ENCODE data around the gene ADRA2B.
"Not testable (repeated sequence)": the region's sequence is repeated elsewhere in the genome, so short reads cannot be mapped to it uniquely, and the experiment has no call there.

ADRA2B gene

DNA sequence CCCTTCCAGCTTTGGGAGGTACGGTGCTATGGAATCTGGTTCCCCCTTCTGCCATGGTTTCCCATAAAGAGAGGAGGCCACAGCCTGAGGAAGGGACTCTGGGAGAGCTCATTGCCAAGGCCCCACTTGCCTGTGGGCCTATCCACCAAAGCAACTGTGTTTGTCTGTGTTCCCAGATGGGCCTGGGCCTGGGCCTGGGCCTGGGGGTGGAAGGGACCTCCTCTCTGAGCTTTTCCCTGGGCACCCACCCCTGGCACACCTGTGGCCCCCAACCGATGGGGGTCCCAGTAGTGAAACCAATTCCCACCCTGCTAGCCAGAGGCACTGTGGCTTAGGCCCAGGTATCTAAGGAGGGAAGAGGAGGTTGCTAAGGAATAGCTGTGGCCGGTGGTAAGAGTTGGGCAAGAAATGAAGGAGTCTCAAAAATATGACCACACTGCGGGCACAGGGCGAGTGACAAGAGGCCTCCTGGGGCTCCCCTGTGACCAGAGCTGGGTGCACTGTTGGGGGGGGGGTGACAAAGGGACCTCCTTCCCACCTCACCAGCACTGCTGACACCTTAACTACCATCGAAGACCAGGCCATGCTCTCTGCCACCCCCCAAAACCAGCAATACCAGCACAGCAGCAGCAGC lies 33.8 kb upstream of the ADRA2B start:
- DNase-seq, result no peak

GRCh38 chr2:96148410-96149217 lies 32.2 kb upstream of the ADRA2B start:
- DNase-seq, result peak; percentile 98

GRCh38 chr2:96147593-96148201 lies 31.3 kb upstream of the ADRA2B start:
- peak; percentile 38 for DNase-seq

DNA sequence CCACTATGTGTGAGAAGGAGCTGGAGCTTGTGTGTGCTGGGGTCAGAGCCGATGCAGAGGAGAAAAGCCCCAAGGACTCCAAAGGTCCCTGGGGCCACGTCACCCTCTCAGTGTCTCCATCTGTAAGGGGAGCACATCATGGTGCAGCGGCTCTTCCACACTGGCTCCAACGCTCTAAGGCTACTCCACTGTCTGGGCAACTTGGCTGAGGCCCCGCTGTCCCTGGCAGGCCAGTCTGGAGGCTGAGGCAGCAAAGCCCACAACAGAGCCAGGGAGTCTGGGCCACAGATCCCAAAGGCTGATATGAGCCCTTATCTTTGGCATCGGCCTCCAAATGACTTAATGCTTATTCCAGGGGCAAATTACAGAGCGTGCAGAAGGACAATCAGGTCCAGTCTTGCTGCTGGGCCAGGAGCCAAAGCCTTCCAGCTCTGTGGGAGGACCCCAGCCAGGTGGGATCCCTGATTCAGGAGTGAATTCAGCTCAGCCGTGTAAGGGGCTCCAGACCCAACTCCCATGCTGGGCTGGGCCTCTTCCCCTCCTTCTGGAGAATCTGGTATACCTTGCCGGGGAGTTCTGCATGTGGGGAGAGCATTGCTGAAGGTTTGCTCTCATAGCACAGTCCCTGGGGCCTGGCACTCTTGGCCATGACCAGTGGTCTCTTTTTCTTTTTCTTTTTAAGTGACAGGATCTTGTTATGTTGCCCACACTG lies 30.7 kb upstream of the ADRA2B start:
- DNase-seq, result peak; percentile 42

GRCh38 chr2:96146153-96146880 lies 29.9 kb upstream of the ADRA2B start:
- DNase-seq, result peak; percentile 92

- no peak for DNase-seq
These were observed 29.4 kb upstream of the ADRA2B start for GRCh38 chr2:96145848-96146152.

GRCh38 chr2:96145036-96145847 lies 28.9 kb upstream of the ADRA2B start, which contains the start of gene DUSP2:
DUSP2 (minus strand) TSS chr2:96145440; CDS start chr2:96145354, 86 bp downstream.
- DNase-seq, result peak; percentile 95

DNA sequence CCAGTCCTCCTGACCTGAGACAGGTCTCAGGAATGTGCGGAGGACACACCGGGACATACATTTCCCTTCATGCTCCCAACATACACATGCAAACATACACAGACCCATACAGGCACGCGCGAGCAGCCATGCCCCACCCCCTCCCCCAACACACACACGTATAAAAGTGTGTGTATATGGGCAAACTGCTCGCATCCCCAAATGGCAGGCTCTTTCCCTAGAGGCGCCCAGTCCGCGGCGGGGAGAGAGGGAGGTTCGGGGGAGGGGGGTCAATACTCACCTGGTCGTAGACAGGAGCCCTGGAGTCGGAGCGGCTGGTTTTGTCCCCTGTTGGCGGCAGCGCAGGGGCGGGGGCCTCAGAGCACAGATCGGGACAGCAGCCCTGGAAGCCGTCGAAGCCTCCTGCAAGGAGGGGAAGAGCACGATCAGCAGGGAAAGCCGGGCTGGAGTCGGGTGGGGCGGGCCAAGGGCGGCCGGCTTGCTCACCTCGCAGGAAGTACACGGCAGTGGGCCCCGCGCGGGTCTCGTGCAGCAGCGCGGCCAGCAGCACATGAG lies 28.2 kb upstream of the ADRA2B start:
- DNase-seq, result peak; percentile 52

DNA sequence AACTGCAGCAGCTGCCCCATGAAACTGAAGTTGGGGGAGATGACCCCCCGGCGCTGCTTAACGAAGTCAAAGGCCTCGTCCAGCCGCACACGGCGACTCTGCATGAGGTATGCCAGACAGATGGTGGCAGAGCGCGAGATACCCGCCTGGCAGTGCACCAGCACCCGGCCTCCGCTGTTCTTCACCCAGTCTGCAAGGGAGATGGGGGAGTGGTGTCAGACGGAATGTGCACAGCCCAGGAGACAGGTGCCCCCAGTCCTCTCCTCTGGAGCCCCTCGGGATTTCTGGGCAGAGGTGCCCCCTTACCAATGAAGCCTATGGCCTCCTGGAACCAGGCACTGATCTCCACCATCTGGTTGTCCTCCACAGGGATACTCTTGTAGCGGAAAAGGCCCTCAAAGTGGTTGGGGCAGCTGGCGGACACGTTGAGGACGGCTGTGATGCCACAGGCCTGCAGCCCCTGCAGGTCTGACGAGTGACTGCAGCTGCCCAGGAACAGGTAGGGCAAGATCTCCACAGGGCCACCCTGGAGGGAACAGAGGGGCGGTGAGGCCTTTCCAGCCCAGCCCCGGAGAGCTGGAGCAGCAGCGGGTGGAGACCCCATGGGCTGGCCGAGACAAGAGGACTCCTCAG lies 27.6 kb upstream of the ADRA2B start:
- DNase-seq, result peak; percentile 49

- DNase-seq, result peak; percentile 52
These were observed 27.0 kb upstream of the ADRA2B start for GRCh38 chr2:96143231-96143847.

- peak; percentile 80 for DNase-seq
These were observed 26.1 kb upstream of the ADRA2B start for GRCh38 chr2:96142217-96143113.

DNA sequence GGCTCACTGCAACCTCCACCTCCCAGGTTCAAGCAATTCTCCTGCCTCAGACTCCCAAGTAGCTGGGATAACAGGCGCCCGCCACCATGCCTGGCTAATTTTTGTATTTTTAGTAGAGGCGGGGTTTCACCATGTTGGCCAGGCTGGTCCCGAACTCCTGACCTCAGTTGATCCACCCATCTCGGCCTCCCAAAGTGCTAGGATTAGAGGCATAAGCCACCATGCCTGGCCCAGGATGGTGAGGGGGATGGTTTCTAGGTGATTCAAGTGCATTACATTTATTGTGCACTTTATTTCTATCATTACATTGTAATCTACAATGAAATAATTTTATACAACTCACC lies 25.2 kb upstream of the ADRA2B start:
- not testable (repeated sequence) for DNase-seq

GRCh38 chr2:96140941-96141623 lies 24.7 kb upstream of the ADRA2B start:
- DNase-seq, result peak; percentile 44

GRCh38 chr2:96139181-96139758 lies 22.9 kb upstream of the ADRA2B start:
- DNase-seq, result peak; percentile 27

DNA sequence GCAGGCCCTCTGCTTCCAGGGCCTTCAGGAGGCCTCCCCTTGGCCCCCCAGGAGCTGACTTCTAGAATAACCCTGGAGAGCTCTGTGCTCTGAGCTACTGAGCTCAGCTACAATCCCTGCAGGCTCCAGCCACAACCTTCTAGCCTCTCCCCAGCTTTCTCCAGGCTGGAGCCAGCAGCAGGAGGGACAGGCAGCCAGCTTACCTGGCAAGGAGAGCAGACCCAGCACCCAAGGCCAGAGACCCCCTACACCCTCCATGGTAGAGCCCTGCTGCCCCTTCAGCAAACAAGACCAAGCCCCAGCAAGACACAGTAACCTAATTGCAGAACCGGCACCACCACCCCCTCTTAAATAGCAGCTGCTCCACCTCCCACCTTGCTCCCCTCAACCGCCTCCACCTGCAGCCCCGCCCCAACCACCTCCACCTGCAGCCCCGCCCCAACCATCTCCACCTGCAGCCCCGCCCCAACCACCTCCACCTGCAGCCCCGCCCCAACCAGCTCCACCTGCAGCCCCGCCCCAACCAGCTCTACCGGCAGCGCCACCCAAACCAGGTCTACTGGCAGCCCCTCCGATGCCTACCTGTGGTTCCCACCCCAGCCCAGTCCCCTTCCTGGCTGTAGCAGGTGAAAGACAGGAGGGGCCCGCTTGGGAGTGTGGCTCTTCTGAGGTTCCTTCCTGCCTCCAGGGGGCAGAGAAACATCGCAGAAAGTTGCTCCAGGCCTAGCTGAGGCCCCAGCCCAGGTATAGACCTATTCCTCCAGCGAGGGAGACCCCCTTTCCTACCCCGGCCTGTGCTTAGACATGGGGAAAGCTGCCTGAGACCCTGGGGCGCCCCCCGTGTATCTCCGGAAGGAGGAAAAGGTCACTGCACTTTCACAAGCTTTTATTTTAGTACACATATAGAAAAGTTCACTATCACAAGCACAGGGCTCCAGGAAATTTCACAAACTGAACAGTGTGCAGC lies 22.1 kb upstream of the ADRA2B start, which contains the start of gene ASTL:
Gene ASTL (minus strand): TSS at position 324 of the 967 bp plus-strand sequence. CDS start 66 bp downstream, at position 258.
- DNase-seq, result peak; percentile 76

DNA sequence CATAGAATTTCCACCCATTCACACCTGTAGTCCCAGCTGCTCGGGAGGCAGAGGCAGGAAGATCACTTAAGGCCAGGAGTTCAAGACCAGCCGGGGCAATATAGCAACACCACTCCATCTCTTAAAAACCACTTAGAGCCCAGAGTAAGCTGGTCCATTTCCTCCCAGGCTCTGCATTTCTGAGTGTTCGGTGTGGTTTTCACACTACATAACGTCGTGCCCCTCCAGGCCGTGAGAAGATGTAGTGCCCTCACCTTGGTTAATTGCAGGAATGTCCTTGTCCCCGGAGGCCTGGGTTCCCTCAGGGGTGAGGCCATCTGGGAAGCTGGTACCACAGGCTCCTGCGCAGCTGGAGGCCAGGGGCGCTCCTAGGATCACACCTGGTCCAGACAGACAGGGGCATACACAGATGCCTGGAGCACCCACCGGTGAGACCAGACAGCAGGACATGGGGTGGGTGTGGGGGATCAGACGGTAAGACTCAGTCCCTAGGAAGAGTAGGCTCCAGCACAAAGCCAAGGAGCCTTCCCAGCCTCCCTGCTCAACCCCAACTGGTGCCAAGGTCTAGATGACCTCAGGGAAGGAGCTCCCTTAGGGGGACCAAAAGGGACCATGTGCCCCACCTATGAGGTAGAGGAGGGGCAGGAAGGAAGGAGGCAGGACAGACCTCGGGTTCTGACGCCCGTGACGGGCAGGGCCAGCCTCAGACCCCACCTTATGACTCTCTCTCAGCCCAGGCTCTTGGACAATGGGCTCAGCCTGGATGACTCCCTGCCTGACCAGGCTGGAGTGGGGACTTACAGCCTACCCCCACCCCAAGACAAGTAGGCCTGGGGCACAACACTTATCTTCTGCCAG lies 21.2 kb upstream of the ADRA2B start:
- DNase-seq, result peak; percentile 33

Data from CD4-positive, alpha-beta T cell treated with Interleukin-21 for 1 hour (primary cell).